Lower lobe of right lung (tissue), 2 donors: ENCODE data around the gene TBATA. TPM values are rescaled to one million over a fixed set of nuclear protein-coding genes. Genes with fewer than 3 reads are reported as not detected.

ENCODE experiments used
- ATAC-seq, 2 donors: fragments of 200-7000 bp; cut with Tn5 transposase; one replicate each; pipeline ENCODE4 v1.9.1; 2020 to 2022; ENCODE audit warnings: mild to moderate bottlenecking in 2 of 2, moderate library complexity in 2 of 2
- DNase-seq: peaks from one replicate; pipeline ENCODE4 v3.0.0-alpha.2; 2020
- H3K27ac ChIP-seq: fragments of 200-600 bp; one replicate; pipeline ENCODE4 v1.8.0; 2022
- H3K27me3 ChIP-seq: fragments of 200-600 bp; one replicate; pipeline ENCODE4 v1.8.0; 2022; ENCODE audit warnings: low read depth
- H3K36me3 ChIP-seq: fragments of 200-600 bp; one replicate; pipeline ENCODE4 v1.8.0; 2022; ENCODE audit warnings: mild to moderate bottlenecking
- H3K4me1 ChIP-seq: fragments of 200-600 bp; one replicate; pipeline ENCODE4 v1.8.0; 2022
- H3K4me3 ChIP-seq: fragments of 200-600 bp; one replicate; pipeline ENCODE4 v1.8.0; 2022; ENCODE audit warnings: mild to moderate bottlenecking
- H3K9me3 ChIP-seq: fragments of 200-600 bp; one replicate; pipeline ENCODE4 v1.8.0; 2022
- intact Hi-C: fragments of 100-400 bp; cut with DNase I; formaldehyde crosslinking; loops from one replicate; pipeline ENCODE4 v1.11.0; 2022
- total RNA-seq: library from RNA; stranded (reverse); fragmentation: NEBNext Ultra II Directional; extraction: Animal tissue kit (Norgen Biotek cat#: 25700); gene quantifications from one replicate; pipeline ENCODE4 v1.2.1, GENCODE V29; 2021
- TF ChIP-seq, protein P1 (sequence below): fragments of 200-600 bp; IDR thresholded peaks from one replicate; pipeline ENCODE4 v1.8.0; 2022; ENCODE audit warnings: antibody characterized with exemption, mild to moderate bottlenecking
- donor health status: DM: no; HTN: yes; CAD: no; lungs with severe emphysema.

The TBATA gene
- total RNA-seq, 1 donor from 2014 or later = not detected

DNA sequence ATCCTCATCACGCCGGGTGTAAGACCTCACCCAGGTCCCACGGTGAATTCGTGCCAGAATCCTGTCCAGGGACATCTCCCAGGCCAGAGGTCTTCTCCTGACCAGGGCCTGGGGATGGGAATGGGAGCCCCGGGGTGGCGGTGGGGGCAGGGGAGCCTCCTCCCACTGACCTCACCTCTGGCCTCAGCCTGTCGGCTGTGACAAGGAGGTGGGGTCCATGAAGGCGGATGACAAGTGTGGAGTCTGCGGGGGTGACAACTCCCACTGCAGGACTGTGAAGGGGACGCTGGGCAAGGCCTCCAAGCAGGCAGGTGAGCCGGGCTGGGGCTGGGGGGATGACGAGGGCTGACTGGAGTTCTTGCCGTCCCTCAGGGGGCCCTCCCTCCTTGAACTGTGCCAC is 41.3 kb downstream of the TBATA start:
- Histone ChIP-seq H3K4me3 (no peak overlapping the region), H3K27ac (peak overlapping the region; percentile 6), H3K27me3 (no peaks in the 10 kb centered on the region), H3K36me3 (no peaks in the 10 kb centered on the region), H3K4me1 (peaks cover 22% of the 10 kb centered on the region), H3K9me3 (no peaks in the 10 kb centered on the region)
- ATAC-seq = no peak
- DNase-seq = no peak
- TF ChIP-seq, protein P1, sequence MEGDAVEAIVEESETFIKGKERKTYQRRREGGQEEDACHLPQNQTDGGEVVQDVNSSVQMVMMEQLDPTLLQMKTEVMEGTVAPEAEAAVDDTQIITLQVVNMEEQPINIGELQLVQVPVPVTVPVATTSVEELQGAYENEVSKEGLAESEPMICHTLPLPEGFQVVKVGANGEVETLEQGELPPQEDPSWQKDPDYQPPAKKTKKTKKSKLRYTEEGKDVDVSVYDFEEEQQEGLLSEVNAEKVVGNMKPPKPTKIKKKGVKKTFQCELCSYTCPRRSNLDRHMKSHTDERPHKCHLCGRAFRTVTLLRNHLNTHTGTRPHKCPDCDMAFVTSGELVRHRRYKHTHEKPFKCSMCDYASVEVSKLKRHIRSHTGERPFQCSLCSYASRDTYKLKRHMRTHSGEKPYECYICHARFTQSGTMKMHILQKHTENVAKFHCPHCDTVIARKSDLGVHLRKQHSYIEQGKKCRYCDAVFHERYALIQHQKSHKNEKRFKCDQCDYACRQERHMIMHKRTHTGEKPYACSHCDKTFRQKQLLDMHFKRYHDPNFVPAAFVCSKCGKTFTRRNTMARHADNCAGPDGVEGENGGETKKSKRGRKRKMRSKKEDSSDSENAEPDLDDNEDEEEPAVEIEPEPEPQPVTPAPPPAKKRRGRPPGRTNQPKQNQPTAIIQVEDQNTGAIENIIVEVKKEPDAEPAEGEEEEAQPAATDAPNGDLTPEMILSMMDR = no peak
- intact Hi-C loops = no loop called here

DNA sequence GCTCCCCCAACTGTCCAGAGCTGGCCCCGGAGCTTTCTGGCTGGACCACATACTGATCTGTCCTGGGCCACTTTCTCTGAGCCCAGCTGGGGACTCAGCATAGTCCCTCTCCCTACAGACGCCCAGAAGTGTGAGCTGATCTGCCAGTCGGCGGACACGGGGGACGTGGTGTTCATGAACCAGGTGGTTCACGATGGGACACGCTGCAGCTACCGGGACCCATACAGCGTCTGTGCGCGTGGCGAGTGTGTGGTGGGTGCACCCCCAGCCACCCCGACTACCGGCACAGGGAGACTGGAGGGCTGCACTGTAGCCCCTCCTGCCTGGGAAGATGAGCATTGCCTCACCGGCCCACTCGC is 41.8 kb downstream of the TBATA start:
- no peak overlapping the region for H3K4me3 ChIP-seq
- intact Hi-C loops = no loop called here
- DNase-seq = peak; percentile 35
- H3K4me1 ChIP-seq = peaks cover 22% of the 10 kb centered on the region
- TF ChIP-seq, protein P1 = no peak
- H3K36me3 ChIP-seq = no peaks in the 10 kb centered on the region
- peak overlapping the region; percentile 6 for H3K27ac ChIP-seq
- no peaks in the 10 kb centered on the region for H3K27me3 ChIP-seq
- H3K9me3 ChIP-seq = no peaks in the 10 kb centered on the region
- no peak for ATAC-seq

DNA sequence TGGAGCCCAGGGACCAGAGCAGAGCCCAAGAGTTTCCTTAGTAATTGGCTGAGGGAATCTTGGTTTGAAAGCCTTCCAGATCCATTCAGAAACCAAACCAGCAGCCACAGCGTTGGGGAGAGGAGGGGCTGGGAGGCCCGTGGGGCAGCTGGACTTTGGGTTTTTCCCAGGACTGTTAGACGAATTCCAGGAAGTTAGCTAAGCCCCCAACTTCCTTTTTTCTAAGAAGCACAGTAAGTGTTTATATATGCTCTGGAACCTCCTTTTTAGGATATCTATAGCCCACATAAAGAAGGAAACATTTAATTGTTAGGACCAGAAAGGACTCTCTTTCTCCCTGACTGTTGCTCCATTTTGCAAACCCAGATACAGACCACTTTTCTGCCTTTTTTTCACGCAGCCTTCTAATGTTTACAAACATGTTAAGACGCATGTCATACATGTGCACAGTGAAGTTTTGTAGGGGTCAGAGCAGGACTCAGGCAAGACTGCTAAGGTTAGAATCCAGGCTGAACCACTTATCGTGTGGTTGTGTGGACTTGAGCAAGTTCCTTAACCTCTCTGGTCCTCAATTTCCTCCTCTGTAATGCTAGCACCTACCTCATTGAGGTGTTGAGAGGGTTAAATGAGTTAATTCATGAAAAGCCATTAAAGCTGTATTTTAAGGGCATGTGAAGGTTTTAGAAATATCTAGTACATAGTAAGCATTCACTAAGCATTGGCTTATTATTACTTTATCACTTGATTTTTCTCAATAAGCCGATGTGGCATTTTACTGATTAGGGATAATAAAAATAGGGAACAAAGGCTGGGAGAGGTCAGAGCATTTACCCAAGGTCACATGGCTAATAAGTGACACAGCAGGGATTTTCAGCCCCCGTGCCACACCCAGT is 42.4 kb downstream of the TBATA start:
- no peaks in the 10 kb centered on the region for H3K9me3 ChIP-seq
- TF ChIP-seq, protein P1 = no peak
- H3K27me3 ChIP-seq = no peaks in the 10 kb centered on the region
- DNase-seq = peak; percentile 50
- no peak overlapping the region for H3K4me3 ChIP-seq
- peaks cover 22% of the 10 kb centered on the region for H3K4me1 ChIP-seq
- intact Hi-C loops = no loop called here
- peak; percentile 59 to 68 for ATAC-seq
- no peaks in the 10 kb centered on the region for H3K36me3 ChIP-seq
- peak overlapping the region; percentile 34 for H3K27ac ChIP-seq

DNA sequence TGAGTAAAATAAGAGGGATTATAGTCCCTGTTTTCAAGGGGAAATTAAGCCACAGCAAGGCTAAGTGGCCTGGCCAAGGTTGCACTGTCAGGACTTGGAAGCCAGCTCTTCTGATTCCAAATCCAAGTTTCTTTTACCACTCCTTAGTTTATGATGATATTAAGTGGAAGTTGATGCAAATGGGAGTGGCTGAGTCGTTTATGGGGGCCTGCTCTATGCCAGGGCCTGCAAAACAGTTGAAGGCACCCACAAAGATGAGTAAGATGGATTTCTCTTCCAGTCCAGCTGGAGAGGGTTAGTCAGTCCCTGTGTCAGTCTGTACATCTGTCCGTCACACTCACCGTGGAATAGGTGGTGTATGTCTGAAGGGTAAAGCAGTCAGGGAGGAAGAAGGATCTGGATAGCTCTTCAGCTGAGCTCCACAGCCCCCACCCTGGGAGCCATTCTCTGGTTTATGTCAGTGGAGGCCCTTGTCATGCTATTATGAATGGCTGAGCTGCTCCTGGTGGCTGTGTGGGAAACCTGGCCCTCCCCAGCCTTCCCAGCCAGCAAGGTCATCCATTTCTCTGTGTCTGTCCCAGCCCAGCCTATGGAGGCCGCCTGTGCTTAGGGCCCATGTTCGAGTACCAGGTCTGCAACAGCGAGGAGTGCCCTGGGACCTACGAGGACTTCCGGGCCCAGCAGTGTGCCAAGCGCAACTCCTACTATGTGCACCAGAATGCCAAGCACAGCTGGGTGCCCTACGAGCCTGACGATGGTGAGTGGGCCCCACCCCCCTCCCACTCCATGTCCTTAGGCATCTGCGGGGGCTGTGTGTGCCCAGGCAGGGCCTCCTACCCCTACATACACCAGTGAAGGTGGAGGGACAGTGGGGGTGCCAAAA is 44.5 kb downstream of the TBATA start:
- Histone ChIP-seq H3K36me3 (no peaks in the 10 kb centered on the region), H3K4me3 (no peak overlapping the region), H3K4me1 (peaks cover 22% of the 10 kb centered on the region), H3K27ac (no peak overlapping the region), H3K9me3 (no peaks in the 10 kb centered on the region), H3K27me3 (no peaks in the 10 kb centered on the region)
- ATAC-seq = no peak
- DNase-seq = no peak
- intact Hi-C loops = no loop called here
- TF ChIP-seq, protein P1 = no peak

DNA sequence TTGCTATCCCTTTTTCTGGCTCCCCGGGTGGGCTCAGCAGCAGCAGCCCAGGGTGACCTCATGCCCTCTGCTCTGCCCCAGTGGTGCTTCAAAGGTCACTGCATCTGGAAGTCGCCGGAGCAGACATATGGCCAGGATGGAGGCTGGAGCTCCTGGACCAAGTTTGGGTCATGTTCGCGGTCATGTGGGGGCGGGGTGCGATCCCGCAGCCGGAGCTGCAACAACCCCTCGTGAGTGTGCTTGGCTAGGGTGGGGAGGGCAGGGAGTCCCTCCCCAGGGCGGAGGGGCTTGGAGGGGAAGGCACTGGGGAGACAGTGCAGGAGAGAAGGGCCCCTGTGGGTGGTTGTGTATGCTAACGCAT is 46.4 kb downstream of the TBATA start:
- Histone ChIP-seq H3K27me3 (no peaks in the 10 kb centered on the region), H3K27ac (no peak overlapping the region), H3K4me1 (peaks cover 20% of the 10 kb centered on the region), H3K4me3 (no peak overlapping the region), H3K9me3 (no peaks in the 10 kb centered on the region), H3K36me3 (no peaks in the 10 kb centered on the region)
- ATAC-seq (no peak), DNase-seq (peak; percentile 28)
- intact Hi-C loops = no loop called here
- TF ChIP-seq, protein P1 = no peak
